Measurements from ENCODE around the gene MICAL2.

The MICAL2 gene

DNA sequence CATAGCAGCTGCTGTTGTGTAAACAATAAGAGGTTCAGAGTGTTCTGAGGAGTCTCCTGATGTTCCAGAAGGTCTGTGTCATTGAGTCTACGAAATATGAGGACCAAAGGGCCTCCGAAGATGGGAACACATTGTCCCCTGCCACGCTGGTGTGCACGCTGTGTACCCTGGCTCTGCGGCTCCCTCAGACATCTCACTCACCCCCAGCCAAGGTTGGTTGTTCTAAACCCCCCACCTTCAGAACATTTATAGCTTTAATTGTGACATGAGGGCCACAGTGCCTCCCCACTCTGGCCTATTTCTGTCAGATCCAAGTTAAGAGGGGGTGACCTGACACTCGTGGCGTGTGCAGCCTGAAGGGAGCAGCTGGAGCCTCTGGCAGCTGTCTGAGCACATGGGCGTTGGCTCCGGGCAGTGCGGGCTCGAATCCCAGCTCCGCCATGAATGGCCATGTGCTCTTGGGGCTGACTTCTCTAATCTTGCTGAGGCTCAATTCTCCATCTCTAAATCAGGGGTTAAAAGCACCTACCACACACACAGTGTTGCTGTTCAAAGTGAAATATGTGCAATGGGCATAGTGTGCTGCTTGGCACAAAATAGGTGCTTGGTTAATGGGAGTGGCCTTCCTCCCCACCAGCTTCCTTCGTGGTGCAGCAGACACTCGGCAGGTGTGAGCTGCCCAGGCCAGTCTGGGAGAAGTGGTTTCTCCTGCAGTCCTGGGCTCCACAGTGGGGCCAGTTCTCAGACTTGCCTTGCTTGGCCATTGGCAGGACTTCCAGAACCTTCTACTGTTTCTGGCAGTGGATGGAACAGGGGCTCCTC is 39.7 kb upstream of the MICAL2 start:
- Histone ChIP-seq H3K27me3 (ENCODE audit: control insufficient read depth, insufficient read depth, low read length) (no peaks in the 10 kb centered on the region), H3K9me3 (ENCODE audit: control insufficient read depth, low read length) (no peaks in the 10 kb centered on the region), H3K9ac (ENCODE audit: low read length) (no peak overlapping the region), H3K4me3 (ENCODE audit: low read length) (no peak overlapping the region), H3K36me3 (ENCODE audit: control insufficient read depth, insufficient read depth, low read length) (no peaks in the 10 kb centered on the region), H3K4me1 (ENCODE audit: control insufficient read depth, insufficient read depth, low read length) (peaks cover 10% of the 10 kb centered on the region)

DNA sequence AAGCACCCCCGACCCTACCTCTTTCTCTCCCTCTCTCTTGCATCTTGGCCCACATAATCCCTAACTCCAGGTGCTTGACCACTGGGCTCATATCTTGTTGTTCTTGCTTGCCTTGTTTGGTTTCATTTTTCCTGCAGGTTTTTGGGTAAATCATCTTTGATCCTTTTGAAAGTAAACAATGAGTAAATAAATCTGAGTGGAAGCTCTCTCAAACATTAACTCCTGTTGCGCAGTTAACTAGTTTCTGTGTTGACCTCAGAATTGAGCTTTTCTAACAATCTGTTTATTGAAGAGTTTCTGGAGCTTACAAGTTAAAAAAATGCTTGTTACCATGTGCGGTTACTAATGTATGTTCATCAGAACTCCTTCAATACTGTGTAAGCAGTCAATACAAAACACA is 38.8 kb upstream of the MICAL2 start:
- Histone ChIP-seq H3K4me1 (ENCODE audit: control insufficient read depth, insufficient read depth, low read length) (peaks cover 11% of the 10 kb centered on the region), H3K4me3 (ENCODE audit: low read length) (no peak overlapping the region), H3K9me3 (ENCODE audit: control insufficient read depth, low read length) (no peaks in the 10 kb centered on the region), H3K27me3 (ENCODE audit: control insufficient read depth, insufficient read depth, low read length) (no peaks in the 10 kb centered on the region), H3K36me3 (ENCODE audit: control insufficient read depth, insufficient read depth, low read length) (no peaks in the 10 kb centered on the region), H3K9ac (ENCODE audit: low read length) (no peak overlapping the region)

DNA sequence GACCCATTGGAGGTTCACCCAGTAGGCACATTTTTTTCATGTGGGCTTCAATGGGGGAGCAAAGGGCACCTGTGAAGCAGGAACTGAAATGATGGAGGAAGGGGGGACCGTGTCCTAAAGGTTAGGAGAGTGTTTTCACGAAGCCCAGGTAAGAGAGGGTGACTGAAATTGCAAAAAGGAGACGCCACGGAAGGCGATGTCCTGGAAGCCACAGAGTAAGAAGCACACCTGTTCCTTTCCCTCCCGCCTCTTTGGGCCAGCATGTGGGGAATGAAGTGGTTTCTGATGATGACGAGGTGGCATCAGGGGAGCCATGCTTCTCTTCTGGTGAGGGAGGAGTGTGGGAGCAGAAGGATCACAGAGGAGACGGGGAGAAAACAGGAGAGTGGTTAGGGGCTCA is 37.0 kb upstream of the MICAL2 start:
- H3K36me3 ChIP-seq (ENCODE audit: control insufficient read depth, insufficient read depth, low read length), result no peaks in the 10 kb centered on the region
- no peaks in the 10 kb centered on the region for H3K9me3 ChIP-seq (ENCODE audit: control insufficient read depth, low read length)
- H3K9ac ChIP-seq (ENCODE audit: low read length), result no peak overlapping the region
- H3K4me1 ChIP-seq (ENCODE audit: control insufficient read depth, insufficient read depth, low read length), result peaks cover 7% of the 10 kb centered on the region
- no peak overlapping the region for H3K4me3 ChIP-seq (ENCODE audit: low read length)
- H3K27me3 ChIP-seq (ENCODE audit: control insufficient read depth, insufficient read depth, low read length), result no peaks in the 10 kb centered on the region

DNA sequence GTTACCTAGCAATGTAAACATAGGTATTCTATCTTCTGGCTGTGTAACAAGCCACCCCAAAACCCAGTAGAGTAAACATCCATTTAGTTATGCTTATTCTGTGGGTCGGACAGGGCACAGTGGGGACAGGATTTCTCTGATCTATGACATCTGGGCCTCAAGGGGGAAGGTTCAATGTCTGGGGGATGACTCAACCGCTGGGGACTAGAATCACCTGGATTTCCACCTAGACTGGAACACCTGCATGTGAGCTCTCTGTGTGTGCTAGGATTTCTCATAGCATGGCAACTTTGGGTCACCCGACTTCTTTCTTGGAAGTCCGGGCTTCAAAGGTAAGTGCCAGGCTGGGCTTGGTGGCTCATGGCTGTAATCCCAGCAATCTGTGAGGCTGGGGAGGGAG is 36.5 kb upstream of the MICAL2 start:
- no peak overlapping the region for H3K9ac ChIP-seq (ENCODE audit: low read length)
- no peaks in the 10 kb centered on the region for H3K9me3 ChIP-seq (ENCODE audit: control insufficient read depth, low read length)
- H3K4me3 ChIP-seq (ENCODE audit: low read length), result no peak overlapping the region
- no peaks in the 10 kb centered on the region for H3K36me3 ChIP-seq (ENCODE audit: control insufficient read depth, insufficient read depth, low read length)
- H3K4me1 ChIP-seq (ENCODE audit: control insufficient read depth, insufficient read depth, low read length), result peaks cover 7% of the 10 kb centered on the region
- H3K27me3 ChIP-seq (ENCODE audit: control insufficient read depth, insufficient read depth, low read length), result no peaks in the 10 kb centered on the region

DNA sequence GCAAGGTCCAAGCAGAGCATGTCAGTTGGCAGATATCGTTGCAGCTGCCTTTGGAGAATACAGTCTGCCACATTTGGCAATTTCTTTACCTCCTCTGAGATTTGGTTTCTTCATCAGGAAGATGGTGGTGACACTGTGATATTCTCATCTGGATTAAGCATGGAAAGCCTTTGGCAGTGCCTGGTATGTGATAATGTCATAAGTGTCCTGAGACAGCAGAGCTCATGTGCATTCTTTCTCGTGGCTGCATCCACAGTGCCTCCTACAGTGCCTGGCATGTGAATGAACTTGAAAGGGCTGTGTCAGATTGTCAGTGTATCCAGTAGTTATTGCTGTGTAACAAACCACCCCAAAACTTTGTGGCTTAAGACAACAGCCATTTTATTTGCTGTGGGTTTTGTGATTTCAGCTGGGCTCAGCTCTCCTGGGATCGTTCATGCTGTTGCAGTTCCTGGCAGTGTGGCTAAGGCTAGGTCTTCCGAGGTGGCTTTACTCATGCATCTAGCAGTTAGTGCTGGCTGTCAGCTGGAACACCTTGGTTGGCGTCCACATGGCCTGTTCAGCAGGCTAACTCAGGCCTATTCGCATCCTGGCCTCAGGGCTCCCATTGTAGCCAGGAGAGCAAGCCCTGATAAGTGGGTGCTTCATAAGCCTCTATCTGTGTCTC is 35.7 kb upstream of the MICAL2 start:
- no peaks in the 10 kb centered on the region for H3K9me3 ChIP-seq (ENCODE audit: control insufficient read depth, low read length)
- H3K4me3 ChIP-seq (ENCODE audit: low read length), result no peak overlapping the region
- no peaks in the 10 kb centered on the region for H3K27me3 ChIP-seq (ENCODE audit: control insufficient read depth, insufficient read depth, low read length)
- H3K4me1 ChIP-seq (ENCODE audit: control insufficient read depth, insufficient read depth, low read length), result peaks cover 7% of the 10 kb centered on the region
- no peak overlapping the region for H3K9ac ChIP-seq (ENCODE audit: low read length)
- no peaks in the 10 kb centered on the region for H3K36me3 ChIP-seq (ENCODE audit: control insufficient read depth, insufficient read depth, low read length)

DNA sequence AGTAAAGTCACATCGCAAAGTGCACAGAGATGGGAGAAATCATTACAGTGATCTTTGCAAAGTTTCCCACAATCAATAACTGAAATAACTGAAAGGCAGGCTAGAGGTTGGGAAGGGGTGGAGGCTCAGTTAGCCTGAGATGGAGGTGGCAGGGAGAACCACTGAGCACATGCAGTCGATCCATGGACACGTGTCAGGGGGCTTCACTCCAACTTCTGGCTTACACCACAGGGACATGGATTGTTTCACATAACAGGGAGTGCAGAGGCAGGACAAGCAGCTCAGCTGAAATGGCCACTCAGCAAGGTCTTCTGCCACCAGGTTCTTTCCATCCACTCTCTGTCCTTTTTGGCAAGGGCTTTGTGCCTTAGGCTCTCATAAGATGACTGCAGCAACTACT is 35.1 kb upstream of the MICAL2 start:
- Histone ChIP-seq H3K36me3 (ENCODE audit: control insufficient read depth, insufficient read depth, low read length) (no peaks in the 10 kb centered on the region), H3K27me3 (ENCODE audit: control insufficient read depth, insufficient read depth, low read length) (no peaks in the 10 kb centered on the region), H3K4me3 (ENCODE audit: low read length) (no peak overlapping the region), H3K9me3 (ENCODE audit: control insufficient read depth, low read length) (no peaks in the 10 kb centered on the region), H3K4me1 (ENCODE audit: control insufficient read depth, insufficient read depth, low read length) (peaks cover 8% of the 10 kb centered on the region), H3K9ac (ENCODE audit: low read length) (no peak overlapping the region)

DNA sequence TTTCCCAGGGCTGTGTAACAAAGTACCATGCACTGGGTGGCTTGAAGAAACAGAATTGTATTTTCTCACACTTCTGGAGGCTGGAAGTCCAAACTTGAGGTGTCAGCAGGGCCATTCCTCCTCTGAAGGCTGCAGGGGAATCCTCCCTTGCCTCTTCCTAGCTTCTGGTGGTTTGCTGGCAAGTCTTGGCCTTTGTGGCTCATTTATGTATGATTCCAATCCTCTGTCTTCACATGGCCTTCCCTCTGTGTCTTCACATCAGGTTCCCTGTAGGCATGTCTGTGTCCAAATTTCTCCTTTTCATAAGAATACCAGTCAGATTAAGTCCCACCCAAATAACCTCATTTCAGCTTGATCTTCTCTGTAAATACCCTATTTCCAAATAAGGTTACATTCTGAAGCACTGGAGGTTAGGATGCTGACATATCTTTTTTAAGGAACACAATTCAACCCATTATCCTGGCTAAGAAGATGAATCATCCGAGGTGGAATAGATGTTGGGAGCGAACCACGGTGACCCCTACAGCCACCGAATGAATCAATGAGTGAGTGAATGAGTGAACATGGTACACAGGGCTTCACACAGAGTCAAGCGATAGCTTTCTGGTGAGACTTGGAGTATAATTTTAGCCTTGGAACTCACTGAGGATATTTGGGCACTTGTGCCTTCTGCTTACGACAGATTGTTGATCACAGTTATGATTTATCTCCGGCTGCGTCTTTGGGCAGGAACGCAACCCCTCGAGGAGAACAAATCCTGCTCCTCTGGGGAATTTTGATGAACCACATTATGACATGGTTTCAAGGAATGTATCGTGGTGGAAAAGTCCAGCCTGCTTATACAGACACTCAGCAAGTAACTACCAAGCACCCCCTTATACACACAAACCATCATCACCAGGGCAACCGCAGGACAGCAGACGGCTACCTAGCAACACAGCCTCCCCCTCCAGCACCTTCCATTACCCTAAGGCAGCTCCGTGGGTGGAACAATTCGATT is 34.3 kb upstream of the MICAL2 start:
- H3K9ac ChIP-seq (ENCODE audit: low read length), result peak overlapping the region; percentile 13
- no peaks in the 10 kb centered on the region for H3K9me3 ChIP-seq (ENCODE audit: control insufficient read depth, low read length)
- H3K36me3 ChIP-seq (ENCODE audit: control insufficient read depth, insufficient read depth, low read length), result no peaks in the 10 kb centered on the region
- no peaks in the 10 kb centered on the region for H3K27me3 ChIP-seq (ENCODE audit: control insufficient read depth, insufficient read depth, low read length)
- H3K4me1 ChIP-seq (ENCODE audit: control insufficient read depth, insufficient read depth, low read length), result peaks cover 10% of the 10 kb centered on the region
- H3K4me3 ChIP-seq (ENCODE audit: low read length), result no peak overlapping the region

DNA sequence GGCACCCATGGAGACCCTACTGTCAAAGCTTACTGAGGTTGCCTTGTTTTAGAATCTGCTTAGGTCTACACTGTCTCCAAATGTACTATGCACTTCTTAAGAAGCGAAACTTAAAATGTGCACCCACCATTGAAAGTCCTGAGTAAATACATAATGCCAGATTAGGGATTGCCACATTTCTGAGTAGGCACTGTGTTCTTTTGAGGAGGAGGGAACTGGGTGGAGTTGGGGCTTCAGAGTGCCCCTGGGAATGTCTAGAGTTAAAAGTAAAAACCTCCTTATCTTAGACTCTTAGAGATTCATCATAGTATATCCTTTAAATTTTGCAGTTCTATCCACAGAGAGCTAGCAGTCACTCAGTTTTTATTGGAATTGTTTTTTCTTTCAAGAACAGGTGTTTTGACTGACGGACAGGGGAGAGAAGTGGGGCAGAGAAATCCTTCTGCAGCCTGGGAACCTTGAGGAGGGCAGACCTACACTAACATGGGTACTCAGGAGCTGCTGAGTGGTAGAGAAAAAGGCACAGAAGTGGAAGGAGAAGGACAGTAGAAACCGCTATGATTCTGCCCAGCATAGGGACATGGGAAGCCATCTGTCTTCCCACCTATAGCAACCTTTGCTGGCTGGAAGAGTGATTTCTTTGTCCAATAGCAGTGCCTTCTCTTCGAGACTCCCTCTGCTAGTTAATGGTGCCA is 33.4 kb upstream of the MICAL2 start:
- H3K9ac ChIP-seq (ENCODE audit: low read length), result peak overlapping the region; percentile 13
- no peaks in the 10 kb centered on the region for H3K27me3 ChIP-seq (ENCODE audit: control insufficient read depth, insufficient read depth, low read length)
- no peaks in the 10 kb centered on the region for H3K9me3 ChIP-seq (ENCODE audit: control insufficient read depth, low read length)
- H3K36me3 ChIP-seq (ENCODE audit: control insufficient read depth, insufficient read depth, low read length), result no peaks in the 10 kb centered on the region
- H3K4me1 ChIP-seq (ENCODE audit: control insufficient read depth, insufficient read depth, low read length), result peaks cover 10% of the 10 kb centered on the region
- H3K4me3 ChIP-seq (ENCODE audit: low read length), result no peak overlapping the region

DNA sequence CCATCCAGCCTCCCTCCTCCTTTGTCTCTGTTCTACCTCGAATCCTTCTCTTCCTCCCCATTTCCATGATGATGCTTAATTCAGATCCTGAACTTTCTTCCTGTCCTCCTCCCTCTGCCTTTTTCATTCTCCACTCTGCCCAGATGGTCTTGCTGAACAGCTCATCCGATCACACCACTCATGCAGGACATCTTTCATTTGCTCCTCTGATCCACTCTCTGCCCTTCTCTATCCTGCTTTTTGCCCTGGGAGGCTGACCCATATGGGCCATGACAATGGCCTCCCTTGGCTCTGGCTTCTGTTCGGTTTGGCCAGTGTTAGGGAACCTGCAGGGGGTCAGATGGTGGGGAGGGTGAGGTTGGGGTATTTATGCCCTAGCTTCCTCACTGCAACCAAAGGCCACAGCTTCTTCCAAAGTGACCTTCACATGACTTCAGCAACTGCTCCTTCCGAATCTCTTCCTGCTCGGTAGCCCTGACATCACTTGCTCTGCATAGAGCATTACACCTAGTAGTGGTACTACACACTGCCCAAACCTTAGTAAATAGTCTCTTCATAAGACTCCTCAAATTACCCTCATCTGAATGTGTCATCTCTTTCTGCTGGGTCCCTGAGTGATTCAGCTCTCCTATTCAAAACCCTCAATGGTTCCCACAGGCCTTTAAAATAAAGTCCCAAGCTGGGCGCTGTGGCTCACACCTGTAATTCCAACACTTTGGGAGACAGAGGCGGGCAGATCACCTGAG is 32.7 kb upstream of the MICAL2 start:
- no peaks in the 10 kb centered on the region for H3K36me3 ChIP-seq (ENCODE audit: control insufficient read depth, insufficient read depth, low read length)
- H3K4me1 ChIP-seq (ENCODE audit: control insufficient read depth, insufficient read depth, low read length), result peaks cover 10% of the 10 kb centered on the region
- H3K9ac ChIP-seq (ENCODE audit: low read length), result no peak overlapping the region

DNA sequence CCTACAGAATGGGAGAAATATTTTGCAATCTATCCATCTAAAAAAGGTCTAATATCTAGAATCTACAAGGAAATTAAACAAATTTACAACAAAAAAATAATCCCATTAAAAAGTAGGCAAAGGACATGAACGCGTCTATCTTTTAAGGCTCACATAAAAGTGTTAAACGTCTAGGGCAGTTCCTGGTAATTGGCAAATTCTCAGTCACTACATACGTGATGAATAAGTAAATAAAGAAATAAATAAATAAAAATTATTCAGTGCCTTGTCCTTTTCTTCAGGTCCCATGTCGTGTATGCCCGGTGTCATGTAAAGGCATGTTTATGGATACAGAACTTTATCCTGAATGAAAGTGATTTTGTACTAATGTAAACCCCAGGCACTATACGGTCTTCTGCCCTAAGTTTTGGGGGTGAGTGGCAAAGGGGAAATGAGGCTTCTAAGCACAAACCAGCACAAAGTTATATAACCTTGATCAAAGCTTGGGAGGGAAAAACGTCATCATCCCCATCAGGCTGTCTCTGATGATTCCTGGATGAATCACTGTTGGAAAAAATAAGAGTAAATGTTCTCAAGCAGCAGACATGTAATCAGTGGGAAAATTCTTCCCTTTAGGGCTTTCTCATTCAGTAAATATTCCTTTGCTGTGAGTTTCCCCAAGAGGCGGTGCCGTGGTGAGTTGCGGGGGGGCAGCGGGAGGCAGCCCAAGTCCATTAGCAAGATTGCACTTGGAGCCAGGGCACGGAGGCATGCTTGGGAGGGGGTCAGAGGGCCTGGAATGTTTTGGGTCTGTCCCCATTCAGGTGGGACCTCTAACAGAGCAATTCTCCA is 30.4 kb upstream of the MICAL2 start:
- Histone ChIP-seq H3K9me3 (ENCODE audit: control insufficient read depth, low read length) (no peaks in the 10 kb centered on the region), H3K4me1 (ENCODE audit: control insufficient read depth, insufficient read depth, low read length) (peaks cover 10% of the 10 kb centered on the region), H3K36me3 (ENCODE audit: control insufficient read depth, insufficient read depth, low read length) (no peaks in the 10 kb centered on the region), H3K9ac (ENCODE audit: low read length) (no peak overlapping the region), H3K4me3 (ENCODE audit: low read length) (no peak overlapping the region), H3K27me3 (ENCODE audit: control insufficient read depth, insufficient read depth, low read length) (no peaks in the 10 kb centered on the region)

More for the DNA sequence above, 32.7 kb upstream of the MICAL2 start:
- Histone ChIP-seq H3K9me3 (ENCODE audit: control insufficient read depth, low read length) (no peaks in the 10 kb centered on the region), H3K27me3 (ENCODE audit: control insufficient read depth, insufficient read depth, low read length) (no peaks in the 10 kb centered on the region), H3K4me3 (ENCODE audit: low read length) (no peak overlapping the region)
